Measurements from ENCODE around the gene TEX9.

DNA sequence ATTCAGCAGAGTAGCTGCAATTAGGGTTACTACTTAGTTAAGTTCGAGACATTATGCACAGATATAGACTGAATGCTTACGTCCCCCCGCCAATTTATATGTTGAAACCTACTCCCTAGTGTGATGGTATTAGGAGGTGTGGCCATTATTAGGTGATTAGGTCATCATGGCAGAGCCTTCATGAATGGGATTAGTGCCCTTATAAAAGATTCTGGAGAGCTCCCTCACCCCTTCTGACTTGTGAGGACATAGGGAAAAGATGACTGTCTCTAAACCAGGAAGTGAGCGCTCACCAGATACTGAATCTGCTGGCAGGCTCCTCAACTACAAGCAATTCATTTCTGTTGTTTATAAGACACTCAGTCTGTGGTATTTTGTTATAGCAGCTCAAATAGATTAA is 25.6 kb upstream of the TEX9 start:
- TF ChIP-seq, protein P1, sequence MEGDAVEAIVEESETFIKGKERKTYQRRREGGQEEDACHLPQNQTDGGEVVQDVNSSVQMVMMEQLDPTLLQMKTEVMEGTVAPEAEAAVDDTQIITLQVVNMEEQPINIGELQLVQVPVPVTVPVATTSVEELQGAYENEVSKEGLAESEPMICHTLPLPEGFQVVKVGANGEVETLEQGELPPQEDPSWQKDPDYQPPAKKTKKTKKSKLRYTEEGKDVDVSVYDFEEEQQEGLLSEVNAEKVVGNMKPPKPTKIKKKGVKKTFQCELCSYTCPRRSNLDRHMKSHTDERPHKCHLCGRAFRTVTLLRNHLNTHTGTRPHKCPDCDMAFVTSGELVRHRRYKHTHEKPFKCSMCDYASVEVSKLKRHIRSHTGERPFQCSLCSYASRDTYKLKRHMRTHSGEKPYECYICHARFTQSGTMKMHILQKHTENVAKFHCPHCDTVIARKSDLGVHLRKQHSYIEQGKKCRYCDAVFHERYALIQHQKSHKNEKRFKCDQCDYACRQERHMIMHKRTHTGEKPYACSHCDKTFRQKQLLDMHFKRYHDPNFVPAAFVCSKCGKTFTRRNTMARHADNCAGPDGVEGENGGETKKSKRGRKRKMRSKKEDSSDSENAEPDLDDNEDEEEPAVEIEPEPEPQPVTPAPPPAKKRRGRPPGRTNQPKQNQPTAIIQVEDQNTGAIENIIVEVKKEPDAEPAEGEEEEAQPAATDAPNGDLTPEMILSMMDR (IDR thresholded peaks at IDR 0.05) = no peak
- TF ChIP-seq POLR2AphosphoS5 (IDR thresholded peaks at IDR 0.05) = no peak
- TF ChIP-seq POLR2A (IDR thresholded peaks at IDR 0.05; ENCODE audit: low read depth) = no peak
- TF ChIP-seq EP300 (IDR thresholded peaks at IDR 0.05) = no peak

Measured in esophagus muscularis mucosa (tissue), 4 donors.